Peyer's patch (tissue), 4 donors: Measurements from ENCODE around the gene BCAS1. TPM values are rescaled to one million over a fixed set of nuclear protein-coding genes. Genes with fewer than 3 reads are reported as not detected.

Experiments used
- DNase-seq, 3 donors: peaks; one replicate each; pipeline ENCODE4 v3.0.0-alpha.2; 2017 to 2019
- H3K27ac ChIP-seq, 4 donors: fragments of 200-600 bp; sonication (generic); one replicate each; pipeline ENCODE4 v1.5.1; 2016 to 2019
- H3K27me3 ChIP-seq, 2 donors: fragments of 200-600 bp; sonication (generic); one replicate each; pipeline ENCODE4 v1.5.1; 2019
- H3K36me3 ChIP-seq, 3 donors: fragments of 200-600 bp; sonication (generic); one replicate each; pipeline ENCODE4 v1.5.1; 2016 to 2019
- H3K4me1 ChIP-seq, 4 donors: fragments of 200-600 bp; sonication (generic); one replicate each; pipeline ENCODE4 v1.5.1; 2016 to 2019
- H3K4me3 ChIP-seq, 4 donors: fragments of 200-600 bp; sonication (generic); 1 replicate in 3 of 4; 2 replicates in 1 of 4; pipeline ENCODE4 v1.5.1; 2016 to 2019; ENCODE audit warnings: mild to moderate bottlenecking in 1 of 4
- H3K9me3 ChIP-seq, 4 donors: fragments of 200-600 bp; sonication (generic); one replicate each; pipeline ENCODE4 v1.5.1; 2016 to 2019; ENCODE audit warnings: mild to moderate bottlenecking in 1 of 4
- POLR2A ChIP-seq, 2 donors: fragments of 450-650 bp; IDR thresholded peaks; one replicate each; pipeline ENCODE4 v1.5.1; 2017; ENCODE audit warnings: antibody characterized with exemption in 2 of 2, mild to moderate bottlenecking in 2 of 2, moderate library complexity in 2 of 2
- total RNA-seq, 4 donors: library from RNA; depleted of rRNA; stranded (reverse); fragments of >200 nt; gene quantifications; one replicate each; pipeline ENCODE4 v1.1.0, GENCODE V29; 2016
- TF ChIP-seq, protein P1 (sequence below), 6 experiments: fragments of 450-650 bp in 4 of 6; fragments of 200-600 bp in 2 of 6; sonication (generic) in 1 of 6; IDR thresholded peaks; one replicate each; pipeline ENCODE4 v1.5.1; 2017 to 2019; ENCODE audit warnings: antibody characterized with exemption in 6 of 6, mild to moderate bottlenecking in 3 of 6, moderate library complexity in 1 of 6

Gene BCAS1
- total RNA-seq, 4 donors from 2014 or later, result 21.5 to 58.1 (median 43.2) TPM

GRCh38 chr20:53948383-53949318, 121.7 kb downstream of the BCAS1 start:
- no peak for DNase-seq
- TF ChIP-seq, protein P1, sequence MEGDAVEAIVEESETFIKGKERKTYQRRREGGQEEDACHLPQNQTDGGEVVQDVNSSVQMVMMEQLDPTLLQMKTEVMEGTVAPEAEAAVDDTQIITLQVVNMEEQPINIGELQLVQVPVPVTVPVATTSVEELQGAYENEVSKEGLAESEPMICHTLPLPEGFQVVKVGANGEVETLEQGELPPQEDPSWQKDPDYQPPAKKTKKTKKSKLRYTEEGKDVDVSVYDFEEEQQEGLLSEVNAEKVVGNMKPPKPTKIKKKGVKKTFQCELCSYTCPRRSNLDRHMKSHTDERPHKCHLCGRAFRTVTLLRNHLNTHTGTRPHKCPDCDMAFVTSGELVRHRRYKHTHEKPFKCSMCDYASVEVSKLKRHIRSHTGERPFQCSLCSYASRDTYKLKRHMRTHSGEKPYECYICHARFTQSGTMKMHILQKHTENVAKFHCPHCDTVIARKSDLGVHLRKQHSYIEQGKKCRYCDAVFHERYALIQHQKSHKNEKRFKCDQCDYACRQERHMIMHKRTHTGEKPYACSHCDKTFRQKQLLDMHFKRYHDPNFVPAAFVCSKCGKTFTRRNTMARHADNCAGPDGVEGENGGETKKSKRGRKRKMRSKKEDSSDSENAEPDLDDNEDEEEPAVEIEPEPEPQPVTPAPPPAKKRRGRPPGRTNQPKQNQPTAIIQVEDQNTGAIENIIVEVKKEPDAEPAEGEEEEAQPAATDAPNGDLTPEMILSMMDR (IDR thresholded peaks at IDR 0.05), result no peak
- TF ChIP-seq POLR2A (IDR thresholded peaks at IDR 0.05), result no peak
- Histone ChIP-seq H3K27me3 (no peaks in the 10 kb centered on the region), H3K36me3 (no peaks in the 10 kb centered on the region), H3K27ac (peak overlapping the region in 2 of 4 donors; percentile 12 to 29), H3K4me1 (peaks cover 0 to 9% (median 4%) of the 10 kb centered on the region in 4 donors), H3K9me3 (no peaks in the 10 kb centered on the region), H3K4me3 (no peak overlapping the region)

GRCh38 chr20:53947501-53948195, 122.7 kb downstream of the BCAS1 start:
- Histone ChIP-seq H3K4me1 (peaks cover 0 to 9% (median 4%) of the 10 kb centered on the region in 4 donors), H3K27ac (no peak overlapping the region), H3K9me3 (no peaks in the 10 kb centered on the region), H3K27me3 (no peaks in the 10 kb centered on the region), H3K4me3 (no peak overlapping the region), H3K36me3 (no peaks in the 10 kb centered on the region)
- TF ChIP-seq, protein P1 (IDR thresholded peaks at IDR 0.05), result no peak
- TF ChIP-seq POLR2A (IDR thresholded peaks at IDR 0.05), result no peak
- DNase-seq, result no peak

- H3K36me3 ChIP-seq, result no peaks in the 10 kb centered on the region
- no peak for DNase-seq
- no peaks in the 10 kb centered on the region for H3K9me3 ChIP-seq
- no peak overlapping the region for H3K27ac ChIP-seq
- TF ChIP-seq, protein P1 (IDR thresholded peaks at IDR 0.05), result no peak
- no peak for TF ChIP-seq POLR2A (IDR thresholded peaks at IDR 0.05)
- H3K27me3 ChIP-seq, result no peaks in the 10 kb centered on the region
- no peak overlapping the region for H3K4me3 ChIP-seq
- peaks cover 0 to 19% (median 9%) of the 10 kb centered on the region in 4 donors for H3K4me1 ChIP-seq
These were observed 124.3 kb downstream of the BCAS1 start for GRCh38 chr20:53946106-53946505.

DNA sequence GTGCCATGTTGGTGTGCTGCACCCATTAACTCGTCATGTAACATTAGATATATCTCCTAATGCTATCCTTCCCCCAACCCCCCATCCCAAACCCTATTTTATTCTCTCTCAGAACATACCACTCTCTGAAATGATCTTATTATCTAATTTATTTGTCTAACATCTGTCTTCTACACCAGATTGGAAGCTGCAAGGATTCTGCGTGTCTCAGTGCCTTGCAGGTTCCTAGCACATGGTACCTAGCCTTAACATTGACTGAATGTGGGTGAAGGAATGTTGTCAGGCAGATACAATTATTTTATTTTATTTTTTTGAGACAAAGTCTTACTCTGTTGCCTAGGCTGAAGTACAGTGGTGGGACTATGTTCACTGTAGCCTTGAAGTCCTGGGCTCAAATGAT, 124.9 kb downstream of the BCAS1 start:
- Histone ChIP-seq H3K27me3 (no peaks in the 10 kb centered on the region), H3K36me3 (no peaks in the 10 kb centered on the region), H3K4me3 (no peak overlapping the region), H3K27ac (no peak overlapping the region), H3K4me1 (peaks cover 0 to 25% (median 12%) of the 10 kb centered on the region in 4 donors), H3K9me3 (no peaks in the 10 kb centered on the region)
- TF ChIP-seq, protein P1 (IDR thresholded peaks at IDR 0.05), result no peak
- no peak for TF ChIP-seq POLR2A (IDR thresholded peaks at IDR 0.05)
- DNase-seq, result no peak

DNA sequence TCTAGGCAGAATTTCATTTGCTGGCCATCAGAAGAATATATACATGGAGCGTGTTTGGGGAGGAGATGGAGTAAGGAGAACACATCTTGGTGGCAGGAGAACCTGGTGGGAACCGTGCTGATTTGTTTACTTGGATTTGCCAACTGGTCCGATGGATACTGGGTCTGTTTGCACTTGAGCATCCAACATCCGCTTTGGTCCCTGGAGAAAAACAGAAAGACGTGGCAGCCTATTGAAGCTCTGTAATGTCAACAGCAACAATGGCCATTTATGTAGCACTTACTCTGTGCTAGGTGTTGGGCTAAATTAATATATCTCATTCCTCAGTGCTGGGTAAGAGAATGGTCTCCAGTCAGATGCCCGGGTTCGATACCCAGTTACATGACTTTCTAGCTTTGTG, 125.6 kb downstream of the BCAS1 start:
- peaks cover 0 to 30% (median 14%) of the 10 kb centered on the region in 4 donors for H3K4me1 ChIP-seq
- H3K36me3 ChIP-seq, result no peaks in the 10 kb centered on the region
- no peak overlapping the region for H3K27ac ChIP-seq
- no peaks in the 10 kb centered on the region for H3K9me3 ChIP-seq
- no peak for DNase-seq
- TF ChIP-seq POLR2A (IDR thresholded peaks at IDR 0.05), result no peak
- TF ChIP-seq, protein P1 (IDR thresholded peaks at IDR 0.05), result no peak
- no peaks in the 10 kb centered on the region for H3K27me3 ChIP-seq
- H3K4me3 ChIP-seq, result no peak overlapping the region
